ENCODE data around the gene TMEM86B. TPM values are rescaled to one million over a fixed set of nuclear protein-coding genes. Genes with fewer than 3 reads are reported as not detected.
"Not testable (repeated sequence)": the region's sequence is repeated elsewhere in the genome, so short reads cannot be mapped to it uniquely, and the experiment has no call there.

Gene TMEM86B
- total RNA-seq, 1 donor from 2014 or later, result 1.4 TPM

- H4K20me1 ChIP-seq (ENCODE audit: low read depth), result peaks cover 7% of the 10 kb centered on the region
Observed at GRCh38 chr19:55226788-55227187, 1.8 kb downstream of the TMEM86B start.

DNA sequence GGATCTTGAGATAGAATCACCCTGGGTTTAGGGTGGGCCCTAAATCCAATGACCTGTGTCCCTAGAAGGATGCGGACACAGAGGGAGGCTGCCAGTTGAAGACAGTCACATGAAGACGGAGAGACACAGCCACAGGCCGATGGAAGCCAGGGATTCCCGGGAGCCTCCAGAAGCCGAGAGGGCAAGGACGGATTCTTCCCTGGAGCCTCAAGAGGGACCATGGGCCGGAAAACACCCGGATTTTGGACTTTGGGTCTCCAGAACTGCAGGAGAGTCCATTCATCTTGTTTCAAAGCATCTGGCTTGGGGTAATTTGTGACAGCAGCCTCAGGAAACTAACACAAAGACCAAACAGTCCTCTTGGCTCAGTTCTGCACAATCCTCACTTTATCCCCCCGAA, 2.3 kb downstream of the TMEM86B start:
- Histone ChIP-seq H3K9ac (no peak overlapping the region), H3F3A (ENCODE audit: low read depth) (no peaks in the 10 kb centered on the region), H3K27ac (no peak overlapping the region), H4K20me1 (ENCODE audit: low read depth) (peaks cover 7% of the 10 kb centered on the region), H3K79me2 (ENCODE audit: low read depth) (no peaks in the 10 kb centered on the region), H3K4me2 (no peak overlapping the region), H3K27me3 (no peaks in the 10 kb centered on the region), H3K4me1 (no peaks in the 10 kb centered on the region), H3K9me3 (ENCODE audit: low read depth) (no peaks in the 10 kb centered on the region), H3K4me3 (no peak overlapping the region), H2AFZ (replicated peaks) (no peak overlapping the region), H3K36me3 (no peaks in the 10 kb centered on the region)
- Mint-ChIP-seq H3K27me3 (ENCODE audit: insufficient read depth, low read depth) (no peaks in the 10 kb centered on the region), H3K4me3 (no peak overlapping the region), H3K36me3 (peaks cover 6% of the 10 kb centered on the region), H3K27ac (no peak overlapping the region), H3K9me3 (no peaks in the 10 kb centered on the region), H3K4me1 (peaks cover 5% of the 10 kb centered on the region)
- DNase-seq (ENCODE audit: low spot score), result no peak
- TF ChIP-seq EZH2phosphoT487 (IDR thresholded peaks at IDR 0.05) (no peak), EZH2 (IDR thresholded peaks at IDR 0.05) (no peak)
- TF ChIP-seq, protein P1, sequence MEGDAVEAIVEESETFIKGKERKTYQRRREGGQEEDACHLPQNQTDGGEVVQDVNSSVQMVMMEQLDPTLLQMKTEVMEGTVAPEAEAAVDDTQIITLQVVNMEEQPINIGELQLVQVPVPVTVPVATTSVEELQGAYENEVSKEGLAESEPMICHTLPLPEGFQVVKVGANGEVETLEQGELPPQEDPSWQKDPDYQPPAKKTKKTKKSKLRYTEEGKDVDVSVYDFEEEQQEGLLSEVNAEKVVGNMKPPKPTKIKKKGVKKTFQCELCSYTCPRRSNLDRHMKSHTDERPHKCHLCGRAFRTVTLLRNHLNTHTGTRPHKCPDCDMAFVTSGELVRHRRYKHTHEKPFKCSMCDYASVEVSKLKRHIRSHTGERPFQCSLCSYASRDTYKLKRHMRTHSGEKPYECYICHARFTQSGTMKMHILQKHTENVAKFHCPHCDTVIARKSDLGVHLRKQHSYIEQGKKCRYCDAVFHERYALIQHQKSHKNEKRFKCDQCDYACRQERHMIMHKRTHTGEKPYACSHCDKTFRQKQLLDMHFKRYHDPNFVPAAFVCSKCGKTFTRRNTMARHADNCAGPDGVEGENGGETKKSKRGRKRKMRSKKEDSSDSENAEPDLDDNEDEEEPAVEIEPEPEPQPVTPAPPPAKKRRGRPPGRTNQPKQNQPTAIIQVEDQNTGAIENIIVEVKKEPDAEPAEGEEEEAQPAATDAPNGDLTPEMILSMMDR (IDR thresholded peaks at IDR 0.05), result no peak

More at GRCh38 chr19:55226788-55227187, 1.8 kb downstream of the TMEM86B start:
- Histone ChIP-seq H3K4me2 (no peak overlapping the region), H3K79me2 (ENCODE audit: low read depth) (no peaks in the 10 kb centered on the region), H3K9me3 (ENCODE audit: low read depth) (no peaks in the 10 kb centered on the region), H3K9ac (no peak overlapping the region), H3K27me3 (no peaks in the 10 kb centered on the region), H3K27ac (no peak overlapping the region), H2AFZ (replicated peaks) (no peak overlapping the region), H3K4me3 (no peak overlapping the region), H3F3A (ENCODE audit: low read depth) (no peaks in the 10 kb centered on the region), H3K4me1 (no peaks in the 10 kb centered on the region), H3K36me3 (no peaks in the 10 kb centered on the region)
- Mint-ChIP-seq H3K4me1 (peaks cover 5% of the 10 kb centered on the region), H3K36me3 (peaks cover 4% of the 10 kb centered on the region), H3K9me3 (no peaks in the 10 kb centered on the region), H3K27me3 (ENCODE audit: insufficient read depth, low read depth) (no peaks in the 10 kb centered on the region), H3K4me3 (no peak overlapping the region), H3K27ac (no peak overlapping the region)
- DNase-seq (ENCODE audit: low spot score), result no peak
- no peak for TF ChIP-seq EZH2phosphoT487 (IDR thresholded peaks at IDR 0.05)

DNA sequence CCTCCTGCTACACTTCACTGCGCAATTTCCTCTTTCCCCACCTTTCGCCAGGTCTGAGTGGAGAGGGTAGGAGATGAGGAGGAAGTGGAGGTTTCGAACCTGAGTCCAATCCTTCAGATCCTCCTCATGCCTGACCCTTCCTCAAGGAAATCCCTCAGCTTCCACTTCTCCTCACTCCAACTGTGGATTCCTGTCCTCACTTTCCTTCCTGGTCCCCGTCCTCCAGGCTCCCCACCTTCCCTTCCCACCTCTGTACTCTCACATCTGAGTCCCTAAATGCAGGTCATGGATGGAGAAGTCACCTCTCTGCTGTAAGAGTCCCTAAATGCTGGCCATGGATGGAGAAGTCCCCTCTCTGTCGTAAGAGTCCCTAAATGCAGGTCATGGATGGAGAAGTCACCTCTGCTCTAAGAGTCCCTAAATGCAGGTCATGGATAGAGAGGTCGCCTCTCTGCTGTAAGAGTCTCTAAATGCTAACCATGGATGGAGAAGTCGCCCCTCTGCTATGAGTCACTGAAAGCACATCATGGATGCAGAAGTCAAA, 3.1 kb downstream of the TMEM86B start:
- Histone ChIP-seq H3K36me3 (no peaks in the 10 kb centered on the region), H4K20me1 (ENCODE audit: low read depth) (peaks cover 7% of the 10 kb centered on the region), H3K27me3 (no peaks in the 10 kb centered on the region), H3F3A (ENCODE audit: low read depth) (no peaks in the 10 kb centered on the region), H3K9me3 (ENCODE audit: low read depth) (no peaks in the 10 kb centered on the region), H3K4me3 (no peak overlapping the region), H2AFZ (replicated peaks) (no peak overlapping the region), H3K4me2 (no peak overlapping the region), H3K4me1 (no peaks in the 10 kb centered on the region), H3K9ac (no peak overlapping the region), H3K27ac (no peak overlapping the region), H3K79me2 (ENCODE audit: low read depth) (no peaks in the 10 kb centered on the region)
- DNase-seq (ENCODE audit: low spot score), result no peak
- H3K9me3 Mint-ChIP-seq, result peaks cover 3% of the 10 kb centered on the region
- peaks cover 5% of the 10 kb centered on the region for H3K4me1 Mint-ChIP-seq
- H3K36me3 Mint-ChIP-seq, result peaks cover 6% of the 10 kb centered on the region
- no peaks in the 10 kb centered on the region for H3K27me3 Mint-ChIP-seq (ENCODE audit: insufficient read depth, low read depth)
- TF ChIP-seq, protein P1 (IDR thresholded peaks at IDR 0.05), result no peak
- no peak for TF ChIP-seq EZH2phosphoT487 (IDR thresholded peaks at IDR 0.05)
- no peak for TF ChIP-seq EZH2 (IDR thresholded peaks at IDR 0.05)
- peak overlapping the region; percentile 30 for H3K4me3 Mint-ChIP-seq
- peak overlapping the region; percentile 54 for H3K27ac Mint-ChIP-seq

DNA sequence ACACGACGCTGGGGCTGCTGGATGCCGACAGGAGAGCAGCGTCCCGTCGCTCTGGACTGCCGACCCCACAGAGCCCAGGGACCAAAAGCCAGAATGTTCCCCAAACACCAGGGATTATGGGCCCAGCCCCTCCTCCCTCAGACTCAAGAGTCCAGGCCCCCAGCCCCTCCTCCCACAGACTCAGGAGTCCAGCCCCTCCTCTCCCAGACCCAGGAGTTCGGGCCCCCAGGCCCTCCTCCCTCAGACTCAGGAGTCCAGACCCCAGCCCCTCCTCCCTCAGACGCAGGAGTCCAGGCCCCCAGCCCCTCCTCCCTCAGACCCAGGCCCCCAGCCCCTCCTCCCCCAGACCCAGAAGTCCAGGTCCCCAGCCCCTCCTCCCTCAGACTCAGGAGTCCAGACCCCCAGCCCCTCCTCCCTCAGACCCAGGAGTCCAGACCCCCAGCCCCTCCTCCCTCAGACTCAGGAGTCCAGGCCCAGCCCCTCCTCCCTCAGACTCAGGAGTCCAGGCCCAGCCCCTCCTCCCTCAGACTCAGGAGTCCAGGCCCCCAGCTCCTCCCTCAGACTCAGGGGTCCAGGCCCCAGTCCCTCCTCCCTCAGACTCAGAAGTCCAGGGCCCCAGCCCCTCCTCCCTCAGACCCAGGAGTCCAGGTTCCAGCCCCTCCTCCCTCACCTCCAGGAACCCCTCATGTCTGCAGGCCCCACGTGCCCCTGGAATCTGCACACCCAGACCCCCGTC, 3.7 kb downstream of the TMEM86B start:
- H3K4me1 Mint-ChIP-seq; H3K27me3 ChIP-seq; H3K9ac ChIP-seq; H3K4me3 Mint-ChIP-seq; H2AFZ ChIP-seq (replicated peaks); H3K79me2 ChIP-seq (ENCODE audit: low read depth); H3K9me3 ChIP-seq (ENCODE audit: low read depth); H3K4me1 ChIP-seq; H3K36me3 ChIP-seq; H3F3A ChIP-seq (ENCODE audit: low read depth); H3K4me2 ChIP-seq; H3K4me3 ChIP-seq; H3K27ac ChIP-seq; H3K36me3 Mint-ChIP-seq; H3K9me3 Mint-ChIP-seq; DNase-seq (ENCODE audit: low spot score); H4K20me1 ChIP-seq (ENCODE audit: low read depth); H3K27me3 Mint-ChIP-seq (ENCODE audit: insufficient read depth, low read depth): not testable (repeated sequence)
- peak overlapping the region; percentile 54 for H3K27ac Mint-ChIP-seq
